GM21619 (cell line): ENCODE data around the gene PRKCA.
A peak's percentile ranks its signal among the peaks of the same experiment; 100 is the strongest.

Source experiments
- ATAC-seq: cut with Tn5 transposase; IDR thresholded peaks from one replicate; pipeline ENCODE4 v1.9.1; 2021; ENCODE audit not compliant: unreplicated experiment

Gene PRKCA

DNA sequence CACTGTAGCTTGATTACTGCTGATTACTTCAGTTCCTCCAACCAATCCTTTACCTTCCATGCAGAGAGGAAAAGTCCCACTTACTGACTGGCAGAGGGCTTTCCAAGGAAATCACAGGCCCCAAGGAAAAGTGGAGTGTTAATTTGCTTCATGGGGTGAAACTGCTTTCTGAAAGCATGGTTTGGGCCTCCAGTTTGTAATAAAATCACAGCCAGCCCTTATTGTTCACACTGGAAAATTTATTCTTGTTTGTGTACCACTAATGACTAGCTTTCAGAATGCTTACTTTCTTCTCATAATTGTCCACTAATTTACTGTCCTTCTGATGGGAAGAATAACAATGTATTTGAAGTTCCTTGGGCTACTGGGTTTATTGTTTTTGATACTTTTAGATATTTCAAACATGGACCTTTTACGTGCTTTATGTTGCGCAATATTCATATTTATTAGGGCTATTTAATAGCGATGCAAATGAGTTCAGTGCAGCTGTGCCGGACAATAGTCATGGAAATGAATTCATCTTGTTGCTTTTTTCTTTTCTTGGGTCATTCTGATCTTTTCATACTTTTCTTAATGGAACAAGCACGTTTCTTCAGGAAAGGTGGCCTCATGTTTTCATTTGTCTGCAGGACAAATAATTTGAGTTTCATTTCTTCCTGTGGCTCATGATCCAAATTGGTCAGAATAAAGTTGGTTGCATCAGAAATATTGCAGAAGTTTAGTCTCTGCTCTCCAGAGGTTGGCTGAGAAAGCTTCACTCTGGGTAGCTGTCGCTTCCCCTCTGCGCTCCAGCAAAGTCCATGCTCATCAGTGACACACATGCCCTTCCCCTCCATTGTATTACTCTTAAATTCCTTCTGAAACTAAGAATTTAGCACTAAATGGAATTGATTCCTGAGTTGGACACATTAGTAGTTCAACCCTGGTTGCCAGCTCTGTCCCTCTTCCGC lies 128.7 kb downstream of the PRKCA start:
- no peak for ATAC-seq

DNA sequence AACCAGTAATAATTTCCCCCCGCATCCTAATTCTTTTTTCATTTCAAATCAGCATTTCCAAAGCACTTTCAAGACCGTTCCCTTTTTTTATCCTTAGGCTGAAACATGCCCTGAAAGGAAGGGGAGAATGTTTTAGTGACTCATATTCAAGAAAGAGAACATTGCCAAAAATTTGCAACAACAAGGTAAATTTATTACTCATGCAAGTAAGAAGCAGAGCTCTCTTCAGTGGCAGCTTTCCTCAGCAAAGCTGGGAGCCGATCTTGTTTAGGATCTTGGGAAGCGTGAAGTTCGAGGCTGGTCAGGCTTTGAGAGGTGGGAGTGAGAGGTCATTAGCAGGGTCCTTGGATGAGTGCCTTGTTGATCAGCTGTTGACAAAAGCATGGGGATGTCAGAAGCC lies 129.5 kb downstream of the PRKCA start:
- no peak for ATAC-seq

DNA sequence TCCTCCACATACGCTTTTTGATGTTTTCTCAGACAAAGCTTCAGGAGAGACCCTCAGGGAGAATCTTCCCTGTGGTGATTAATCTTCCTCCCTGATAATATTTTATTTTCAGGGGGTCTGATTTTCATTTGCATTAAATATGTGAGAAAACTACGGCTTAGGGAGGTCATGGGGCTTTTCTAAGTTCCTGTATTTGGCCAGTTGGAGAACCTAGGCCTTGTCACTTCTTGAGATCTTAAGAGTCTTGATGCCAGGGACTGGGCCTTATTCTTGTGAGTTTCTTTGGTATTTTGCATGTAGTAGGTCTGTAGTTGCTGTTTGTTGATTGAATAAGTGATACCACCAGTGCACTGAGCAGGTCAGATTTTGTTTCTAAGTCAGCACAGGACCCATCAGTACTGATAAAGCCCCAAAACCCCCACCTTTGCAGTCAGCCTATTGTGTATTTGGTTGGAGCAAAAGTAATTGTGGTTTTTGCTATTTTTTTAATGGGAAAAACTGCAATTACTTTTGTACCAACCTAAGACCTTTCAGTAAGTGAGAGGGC lies 130.1 kb downstream of the PRKCA start:
- no peak for ATAC-seq

DNA sequence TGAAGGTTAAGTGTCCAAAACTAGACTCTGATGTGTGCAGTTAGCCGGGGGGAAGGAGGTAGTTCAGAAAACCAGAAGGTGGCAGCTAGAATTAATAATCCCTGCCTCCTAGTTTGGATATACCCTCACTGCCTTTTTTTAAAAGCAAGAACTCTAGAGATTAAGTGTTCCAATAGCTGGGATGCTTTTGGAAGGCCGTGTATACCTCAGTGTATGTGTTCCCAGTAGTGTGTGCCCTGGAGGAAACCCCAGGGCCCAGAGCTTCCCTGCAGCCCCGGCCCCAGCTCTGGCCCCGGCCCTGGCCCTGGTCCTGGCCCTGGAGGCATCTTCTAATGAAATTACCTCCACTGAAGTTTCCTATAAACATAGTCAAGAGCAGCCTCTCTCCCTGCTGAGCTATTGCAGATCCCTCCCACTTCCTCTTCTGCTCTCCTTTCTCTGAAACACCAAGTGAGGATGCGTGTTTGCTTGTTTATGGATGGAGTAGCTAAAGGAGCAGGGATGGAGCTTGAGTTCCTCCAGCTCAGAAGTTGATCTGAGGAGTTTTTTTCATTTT lies 130.7 kb downstream of the PRKCA start:
- no peak for ATAC-seq

DNA sequence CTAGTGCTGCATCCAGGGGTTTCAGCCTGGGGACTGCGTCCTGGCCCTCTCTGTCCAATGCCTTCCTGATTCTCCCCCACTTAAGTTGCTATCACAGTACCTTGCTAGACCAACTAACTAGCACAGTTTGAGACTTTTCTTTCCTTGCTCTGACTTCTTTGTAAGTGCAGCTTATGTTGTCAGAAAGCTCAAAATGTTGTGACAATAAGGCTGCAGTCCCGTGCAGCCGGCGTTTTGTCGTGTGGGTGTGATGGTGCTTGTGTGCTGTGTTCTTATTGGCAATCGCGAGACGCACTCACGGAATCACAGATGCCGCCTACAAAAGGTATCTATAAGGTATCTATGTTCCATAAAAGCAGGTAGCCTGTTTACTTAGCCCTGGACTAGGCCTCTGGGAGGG lies 132.8 kb downstream of the PRKCA start:
- no peak for ATAC-seq

DNA sequence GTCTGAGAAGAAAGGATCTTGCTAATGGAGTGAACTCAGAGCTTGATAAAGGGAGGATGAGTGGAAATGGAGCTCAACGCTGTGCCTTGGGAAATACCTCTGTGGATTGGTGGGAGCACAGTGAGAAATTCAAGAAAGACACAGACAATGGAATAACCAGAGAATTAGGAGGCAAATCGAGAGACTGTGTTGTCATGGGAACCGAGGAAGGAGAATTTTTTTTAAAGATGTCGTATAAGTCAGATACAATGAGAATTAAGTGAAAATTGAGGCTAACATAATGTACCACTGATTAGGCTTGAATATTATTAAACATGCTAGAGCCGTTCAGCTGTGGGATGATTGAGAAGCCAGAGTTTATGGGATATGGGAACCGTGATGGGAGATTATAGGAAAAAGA lies 134.2 kb downstream of the PRKCA start:
- ATAC-seq = no peak

DNA sequence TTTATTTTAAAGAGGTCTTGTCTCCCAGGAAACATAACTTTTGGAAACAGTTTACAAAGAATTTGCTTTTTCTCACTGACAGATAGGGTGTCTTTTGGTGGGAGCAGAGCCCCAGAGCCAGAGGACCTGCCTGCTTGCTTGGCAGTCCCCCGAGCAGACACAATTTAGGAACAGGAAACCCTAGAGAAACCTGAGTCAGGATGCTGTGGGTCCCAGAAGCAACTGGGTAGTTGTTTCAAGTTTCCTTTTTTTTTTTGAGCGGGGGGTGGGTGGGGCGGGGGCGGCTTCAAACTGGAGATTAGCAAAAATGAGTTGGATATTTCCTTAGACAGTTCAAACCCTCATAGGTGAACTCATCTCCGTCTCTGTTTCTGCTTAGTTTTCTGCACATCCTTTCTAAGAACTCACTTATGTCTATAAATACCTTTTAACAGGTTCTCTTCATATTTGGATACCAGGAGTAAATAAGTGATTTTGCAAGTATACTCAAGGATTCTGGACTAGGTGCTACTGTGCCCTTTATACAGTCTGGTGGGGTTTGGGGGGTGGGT lies 135.1 kb downstream of the PRKCA start:
- no peak for ATAC-seq

DNA sequence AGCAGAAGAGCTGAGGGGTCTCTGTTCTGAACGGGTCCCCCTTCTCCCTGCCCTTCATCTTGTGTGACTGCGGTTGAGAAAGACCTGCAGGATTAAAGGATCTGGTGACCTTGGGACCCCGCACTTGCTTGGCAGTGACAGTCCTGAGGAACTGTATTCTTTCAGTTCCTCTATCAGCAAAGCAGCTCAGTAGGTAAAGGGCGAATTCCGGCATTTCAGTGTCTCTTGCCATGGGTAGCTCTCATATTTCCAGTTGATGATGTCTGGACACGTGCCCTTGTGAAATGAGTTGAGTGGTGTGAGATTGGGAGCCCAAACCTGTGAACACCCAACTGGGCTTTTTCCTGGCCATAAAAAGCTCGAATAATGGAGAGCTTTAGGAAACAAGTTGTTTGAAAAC lies 135.7 kb downstream of the PRKCA start:
- ATAC-seq = no peak

DNA sequence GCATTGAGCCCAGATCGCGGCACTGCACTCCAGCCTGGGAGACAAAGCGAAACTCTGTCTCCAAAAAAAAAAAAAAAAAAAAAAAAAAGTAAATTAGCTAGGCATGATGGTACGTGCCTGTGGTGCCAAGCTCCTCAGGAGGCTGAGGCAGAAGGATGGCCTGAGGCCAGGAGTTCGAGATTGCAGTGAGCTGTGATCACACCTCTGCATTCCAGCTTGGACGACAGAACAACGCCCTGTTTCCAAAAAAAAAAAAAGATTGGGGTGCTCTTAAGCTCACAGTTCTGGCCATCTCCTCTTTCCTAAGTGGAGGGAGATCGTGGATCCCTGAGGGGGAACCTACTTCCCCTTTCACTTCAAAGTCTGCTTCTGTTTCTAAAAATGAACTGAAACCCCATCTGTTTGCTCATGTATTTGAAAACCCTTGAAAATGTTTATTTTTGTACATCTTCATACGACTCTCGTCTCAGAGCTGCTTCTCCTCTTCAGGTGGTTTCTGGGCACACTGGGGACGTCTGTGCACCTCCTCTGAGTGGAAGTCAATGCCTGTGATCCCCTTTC lies 138.8 kb downstream of the PRKCA start:
- peak; percentile 93 for ATAC-seq

DNA sequence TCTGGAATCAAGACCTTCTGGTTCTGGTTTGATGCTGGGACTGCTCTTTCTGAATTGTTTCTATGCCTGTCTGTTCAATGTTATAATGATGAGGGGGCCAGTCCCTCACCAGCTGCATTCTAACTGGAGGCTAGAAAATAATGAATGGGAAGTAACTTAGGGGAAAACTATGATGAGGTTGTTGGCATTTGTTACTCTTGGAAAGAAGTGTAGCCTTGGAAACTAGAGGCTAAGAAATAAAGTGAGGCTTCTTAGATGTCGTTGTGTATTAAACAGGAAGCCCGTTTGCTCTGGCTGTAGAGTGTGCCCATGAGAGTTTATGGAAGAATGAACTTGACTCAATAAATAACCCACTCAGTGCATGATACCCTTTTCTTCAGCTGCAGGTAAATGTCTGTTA lies 140.8 kb downstream of the PRKCA start:
- no peak for ATAC-seq

DNA sequence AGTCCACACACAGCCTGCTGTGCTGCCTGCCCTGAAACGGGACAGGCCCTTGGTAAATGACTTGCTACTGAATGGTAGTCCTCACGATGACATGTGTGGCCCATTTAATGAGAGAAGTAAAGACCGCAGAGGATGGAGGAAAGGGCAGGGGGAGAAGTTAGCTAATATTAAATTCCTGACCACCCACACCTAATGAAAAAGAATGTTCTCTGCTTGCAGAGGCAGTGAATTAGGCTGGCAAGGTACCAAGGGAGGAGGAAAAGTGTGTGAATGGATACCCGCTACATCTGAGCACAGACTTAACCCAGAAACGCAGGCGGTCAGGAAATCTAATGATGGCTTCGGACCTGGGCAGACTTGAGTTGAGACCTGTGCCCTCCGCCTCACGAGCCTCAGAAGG lies 141.2 kb downstream of the PRKCA start:
- ATAC-seq = no peak

DNA sequence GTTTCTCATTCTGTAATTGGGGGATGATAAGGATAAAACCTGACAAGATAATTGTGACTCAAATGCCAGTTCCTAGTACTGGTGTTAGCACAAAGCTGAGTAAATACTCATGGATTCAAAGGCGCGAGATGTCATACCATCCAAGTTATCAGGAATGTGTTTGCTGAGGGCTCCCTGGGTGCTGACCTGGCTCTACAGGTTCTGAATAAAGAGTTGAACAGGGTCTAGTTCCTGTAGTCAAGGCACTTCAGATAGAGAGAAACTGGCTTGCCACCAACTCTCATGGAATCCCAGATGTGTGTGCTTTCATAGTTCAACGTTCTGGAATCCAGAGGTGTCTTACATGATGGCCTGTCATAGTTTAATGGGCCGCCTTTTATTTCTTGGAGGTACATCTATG lies 141.6 kb downstream of the PRKCA start:
- no peak for ATAC-seq

DNA sequence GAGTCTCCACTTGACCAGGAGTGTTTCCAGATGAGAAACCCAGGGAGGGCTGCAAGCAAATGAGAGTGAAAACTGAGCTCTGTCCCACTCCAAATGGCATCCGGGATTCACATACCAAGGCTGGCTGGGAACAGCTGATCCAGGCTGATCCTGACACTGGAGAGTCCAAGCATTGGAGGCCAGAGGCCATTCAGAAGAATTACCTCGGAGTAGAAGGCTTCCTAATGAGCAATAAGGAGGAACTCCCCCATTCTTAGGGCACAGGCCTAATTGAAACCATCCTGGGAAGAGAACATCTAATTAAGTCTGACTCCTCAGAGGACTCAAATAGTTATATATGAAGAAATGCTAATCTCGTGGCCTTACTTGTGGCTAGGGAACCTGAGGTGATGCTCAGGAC lies 142.8 kb downstream of the PRKCA start:
- ATAC-seq = no peak

DNA sequence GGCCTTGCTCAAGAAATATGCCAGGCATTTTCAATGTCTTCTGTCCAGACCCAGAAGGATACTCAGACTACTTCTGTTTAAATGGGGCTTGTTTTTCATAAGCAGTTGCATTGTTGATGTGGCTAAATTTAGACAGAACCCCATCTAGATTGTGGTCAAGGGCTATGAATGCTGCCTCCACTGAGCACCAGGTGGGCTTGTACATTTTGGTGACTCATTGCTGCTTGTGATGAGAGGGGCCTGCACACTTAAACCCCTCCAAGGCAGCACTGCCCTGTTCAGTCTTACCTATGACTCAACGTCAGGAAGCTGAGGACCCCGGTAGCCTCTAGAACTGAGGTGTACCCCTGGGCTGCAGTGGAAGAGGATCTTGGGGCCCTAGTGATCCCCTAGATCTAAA lies 144.0 kb downstream of the PRKCA start:
- ATAC-seq = no peak

DNA sequence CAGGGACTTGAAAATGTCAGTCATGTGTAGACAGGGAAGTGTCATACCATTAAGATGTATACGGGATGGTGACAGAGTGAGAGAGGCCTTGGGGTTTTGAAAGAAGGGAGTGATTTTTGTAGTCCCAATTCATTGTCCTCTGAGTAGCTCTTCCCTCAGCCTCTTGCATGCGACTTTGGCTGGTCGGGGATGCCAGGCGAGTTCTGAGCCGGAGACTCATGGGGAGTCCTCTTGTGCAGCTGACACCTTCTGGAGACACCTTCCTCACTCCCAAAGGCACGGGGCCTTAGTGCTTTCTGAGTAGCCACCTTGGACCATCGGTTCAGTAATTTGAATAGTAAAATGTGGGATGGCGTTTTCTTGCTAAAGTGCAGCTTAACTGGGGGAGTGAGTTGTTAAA lies 144.7 kb downstream of the PRKCA start:
- ATAC-seq = no peak

DNA sequence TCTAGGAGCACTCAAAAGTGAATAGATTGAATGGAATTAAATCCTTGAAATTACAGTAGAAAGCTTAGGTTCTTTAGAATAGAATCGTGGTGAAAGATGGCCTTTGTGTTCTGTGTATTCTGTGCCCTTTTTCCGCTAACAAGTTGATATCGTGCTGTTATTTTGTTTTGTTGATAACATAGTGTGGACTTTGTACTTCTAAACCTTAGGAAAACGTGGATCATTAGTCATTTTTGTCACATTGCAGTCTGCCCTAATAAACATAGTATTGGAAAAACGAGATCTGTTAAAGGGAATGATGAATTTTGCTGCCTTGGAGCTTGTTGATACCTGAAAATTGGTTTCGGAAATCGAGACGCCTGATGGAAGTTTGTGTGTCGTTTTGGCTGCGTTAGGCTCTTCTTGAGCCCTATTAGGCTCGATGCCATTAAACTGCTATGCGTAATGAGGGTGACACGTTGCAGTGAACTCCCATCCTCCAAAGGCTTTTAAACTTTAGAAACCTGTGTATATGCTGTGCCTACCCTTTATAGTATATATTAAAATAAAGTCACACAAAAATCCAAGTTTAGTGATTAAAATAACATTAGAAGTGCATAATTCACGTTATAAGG lies 145.7 kb downstream of the PRKCA start:
- ATAC-seq = no peak

DNA sequence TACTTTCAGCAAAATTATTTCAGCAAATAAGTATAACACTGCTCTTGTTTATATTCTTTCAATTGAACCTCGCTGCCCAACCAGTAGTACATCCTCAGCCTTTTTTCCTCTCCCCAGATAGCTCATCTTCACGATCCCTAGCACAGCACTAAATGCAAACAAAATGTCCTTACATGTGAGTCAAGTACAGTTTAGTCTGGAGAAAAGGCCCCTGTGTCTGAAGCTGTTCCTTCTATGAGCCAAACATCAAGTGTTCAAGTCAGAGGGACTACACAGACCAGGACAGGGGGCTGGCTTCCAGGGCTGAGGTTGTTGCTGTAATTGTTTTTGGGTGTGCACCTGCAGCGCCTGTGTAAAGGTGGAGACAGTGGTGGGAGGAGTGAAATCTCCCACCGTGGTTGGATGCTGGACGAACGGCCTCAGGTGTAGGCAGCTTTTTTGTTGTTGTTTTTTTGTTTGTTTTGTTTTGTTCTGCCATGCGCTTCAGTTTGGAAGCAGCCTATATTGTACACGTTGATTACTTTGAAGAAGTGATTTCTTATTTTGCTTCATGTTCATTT lies 147.1 kb downstream of the PRKCA start:
- no peak for ATAC-seq

DNA sequence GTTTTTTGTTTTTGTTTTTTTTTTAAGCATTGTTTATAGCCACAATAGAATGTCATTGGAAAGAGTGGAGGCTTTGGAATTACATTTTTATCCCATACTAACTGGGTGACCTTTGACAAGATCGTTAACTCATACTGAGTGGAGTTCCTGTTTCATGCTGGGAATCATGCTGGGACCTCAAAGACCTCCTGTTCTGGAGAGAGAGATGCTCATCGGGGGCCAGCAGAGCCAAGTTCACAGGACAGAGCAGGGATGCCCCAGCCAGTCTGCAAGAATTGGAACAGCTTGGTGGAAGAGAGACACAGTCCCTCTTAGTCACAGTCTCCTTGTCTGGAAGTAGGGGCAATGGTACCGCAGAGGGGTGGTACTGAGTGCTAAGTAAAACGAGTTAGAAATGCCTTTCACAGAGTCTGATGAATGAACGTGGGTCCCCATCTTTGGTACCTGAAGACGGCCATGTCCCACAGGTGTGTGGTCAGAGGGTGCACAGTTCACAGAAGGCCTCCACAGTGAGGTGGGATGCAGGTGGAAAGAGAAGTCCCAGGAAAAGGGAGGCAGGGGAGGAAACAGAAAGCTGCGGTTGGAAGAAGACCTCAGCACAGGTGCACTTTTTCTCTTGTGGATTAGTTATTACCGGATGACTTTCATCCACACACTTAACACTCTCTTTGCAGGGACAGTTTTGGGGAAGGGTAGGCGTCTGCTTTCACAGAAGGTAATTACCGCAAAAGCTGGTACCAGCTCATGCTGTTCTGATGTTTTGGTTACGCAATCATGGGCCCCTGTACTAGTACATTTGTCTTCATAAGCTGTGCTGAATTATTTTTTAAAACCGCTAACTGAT lies 147.8 kb downstream of the PRKCA start:
- no peak for ATAC-seq

DNA sequence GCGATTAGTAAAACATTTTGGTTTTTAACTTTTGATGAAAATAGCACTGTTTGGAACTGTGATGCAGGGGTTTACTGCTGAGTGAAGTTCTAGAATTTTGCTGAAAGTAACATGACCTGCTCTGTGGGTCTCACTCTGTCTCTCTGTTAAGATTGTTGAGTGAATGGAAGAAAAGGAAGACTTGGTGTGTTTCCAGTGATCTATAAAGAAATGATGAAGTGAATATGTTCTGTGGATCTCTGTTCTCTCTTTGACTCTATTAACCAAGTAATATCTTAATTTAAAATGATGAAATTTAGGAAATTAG lies 148.4 kb downstream of the PRKCA start:
- ATAC-seq = no peak
